PFSK-1 (cell line): ENCODE results near the gene CD48.

ENCODE experiments used
- FOXP2 ChIP-seq: optimal IDR thresholded peaks from 2 replicates; pipeline ENCODE3; 2011; ENCODE audit warnings: borderline replicate concordance, control low read depth, inconsistent platforms; ENCODE audit not compliant: insufficient read depth; ENCODE audit errors: extremely low read length, extremely low read depth
- POLR2AphosphoS5 ChIP-seq: IDR thresholded peaks from 2 replicates; pipeline ENCODE4 v1.6.1; 2012; ENCODE audit warnings: low read depth, mild to moderate bottlenecking, control low read depth, low read length, moderate library complexity
- SIN3A ChIP-seq: IDR thresholded peaks from 2 replicates; pipeline ENCODE4 v1.6.1; 2012; ENCODE audit warnings: mild to moderate bottlenecking, low read length, moderate library complexity, borderline replicate concordance; ENCODE audit not compliant: insufficient read depth
- TAF1 ChIP-seq: IDR thresholded peaks from 2 replicates; pipeline ENCODE4 v1.6.1; 2012; ENCODE audit warnings: low read length, control low read depth, borderline replicate concordance; ENCODE audit not compliant: insufficient read depth
- TF ChIP-seq, protein P1 (sequence below), 2 experiments: IDR thresholded peaks; 2 replicates each; pipeline versions ENCODE4 v1.6.1 to v1.8.0; 2011 to 2012; ENCODE audit warnings: low read depth in 2 of 2, low read length in 2 of 2, control low read depth in 1 of 2, inconsistent platforms in 1 of 2, mild to moderate bottlenecking in 1 of 2, moderate library complexity in 1 of 2; ENCODE audit not compliant: insufficient read depth in 1 of 2

DNA sequence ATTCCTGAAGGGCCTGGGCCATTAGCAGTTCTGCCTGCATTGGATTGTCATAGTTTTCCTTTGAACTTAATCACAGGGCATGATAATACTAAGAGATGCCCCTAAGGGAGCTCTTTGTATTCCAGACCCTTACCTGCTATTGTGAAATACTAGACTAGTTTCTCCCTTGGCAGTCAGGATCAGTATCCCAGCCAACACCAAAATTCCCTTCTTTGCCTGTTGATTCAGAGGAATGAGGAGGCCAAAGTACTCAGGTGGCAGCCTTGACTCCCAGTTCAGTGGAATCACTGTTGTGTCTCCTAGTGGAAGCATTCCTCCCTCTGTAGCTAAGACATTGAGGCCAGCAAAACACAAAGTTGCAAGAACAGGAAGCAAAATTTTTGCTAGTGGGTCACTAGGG lies 48.1 kb upstream of the CD48 start:
- TF ChIP-seq, protein P1, sequence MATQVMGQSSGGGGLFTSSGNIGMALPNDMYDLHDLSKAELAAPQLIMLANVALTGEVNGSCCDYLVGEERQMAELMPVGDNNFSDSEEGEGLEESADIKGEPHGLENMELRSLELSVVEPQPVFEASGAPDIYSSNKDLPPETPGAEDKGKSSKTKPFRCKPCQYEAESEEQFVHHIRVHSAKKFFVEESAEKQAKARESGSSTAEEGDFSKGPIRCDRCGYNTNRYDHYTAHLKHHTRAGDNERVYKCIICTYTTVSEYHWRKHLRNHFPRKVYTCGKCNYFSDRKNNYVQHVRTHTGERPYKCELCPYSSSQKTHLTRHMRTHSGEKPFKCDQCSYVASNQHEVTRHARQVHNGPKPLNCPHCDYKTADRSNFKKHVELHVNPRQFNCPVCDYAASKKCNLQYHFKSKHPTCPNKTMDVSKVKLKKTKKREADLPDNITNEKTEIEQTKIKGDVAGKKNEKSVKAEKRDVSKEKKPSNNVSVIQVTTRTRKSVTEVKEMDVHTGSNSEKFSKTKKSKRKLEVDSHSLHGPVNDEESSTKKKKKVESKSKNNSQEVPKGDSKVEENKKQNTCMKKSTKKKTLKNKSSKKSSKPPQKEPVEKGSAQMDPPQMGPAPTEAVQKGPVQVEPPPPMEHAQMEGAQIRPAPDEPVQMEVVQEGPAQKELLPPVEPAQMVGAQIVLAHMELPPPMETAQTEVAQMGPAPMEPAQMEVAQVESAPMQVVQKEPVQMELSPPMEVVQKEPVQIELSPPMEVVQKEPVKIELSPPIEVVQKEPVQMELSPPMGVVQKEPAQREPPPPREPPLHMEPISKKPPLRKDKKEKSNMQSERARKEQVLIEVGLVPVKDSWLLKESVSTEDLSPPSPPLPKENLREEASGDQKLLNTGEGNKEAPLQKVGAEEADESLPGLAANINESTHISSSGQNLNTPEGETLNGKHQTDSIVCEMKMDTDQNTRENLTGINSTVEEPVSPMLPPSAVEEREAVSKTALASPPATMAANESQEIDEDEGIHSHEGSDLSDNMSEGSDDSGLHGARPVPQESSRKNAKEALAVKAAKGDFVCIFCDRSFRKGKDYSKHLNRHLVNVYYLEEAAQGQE (IDR thresholded peaks at IDR 0.05; ENCODE audit: insufficient read depth in 1 of 2, low read depth in 2 of 2, low read length in 2 of 2), result no peak
- no peak for TF ChIP-seq TAF1
- TF ChIP-seq POLR2AphosphoS5, result no peak
- no peak for TF ChIP-seq SIN3A
- TF ChIP-seq FOXP2, result no peak
